Measurements from ENCODE around the gene CHAF1A.

Gene CHAF1A

DNA sequence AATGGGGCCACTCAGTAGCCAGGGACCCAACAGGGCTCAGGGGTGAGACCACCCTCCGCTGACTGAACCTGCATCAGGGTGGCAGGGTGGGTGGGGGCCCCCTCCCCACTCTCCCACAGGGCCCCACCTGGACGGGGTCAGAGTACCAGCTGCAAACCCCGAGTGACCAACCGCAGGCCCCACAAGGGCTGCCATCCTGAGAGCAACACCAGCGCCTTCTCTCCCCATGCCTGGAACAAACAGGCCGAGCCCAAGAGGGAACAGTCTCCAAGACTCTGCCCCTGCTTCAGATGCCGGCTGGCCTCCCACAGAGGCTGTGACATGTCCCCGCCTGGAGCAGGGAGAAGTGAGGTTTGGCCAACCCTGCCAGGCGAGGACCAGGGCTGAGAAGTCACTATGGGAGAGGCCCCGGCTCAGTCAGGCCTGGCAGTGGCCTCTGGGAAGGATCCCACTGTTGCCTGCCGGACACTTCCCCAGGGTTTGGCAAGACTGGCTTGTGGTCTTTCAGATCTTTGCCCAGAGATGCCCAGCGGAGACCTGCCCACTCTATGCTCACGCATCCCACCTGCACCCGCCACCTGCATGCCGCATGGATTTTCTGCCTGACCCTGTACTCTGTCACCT, 31.9 kb upstream of the CHAF1A start:
- DNase-seq, result no peak
- CTCF ChIA-PET, result interaction anchor here (0.8 to 1.6 kb wide), 5 partner anchors 20 to 67 kb away, joined by 3 to 6 read pairs (median 3); partner anchors contain the start of gene SH3GL1
- Mint-ChIP-seq H3K4me3 (peak overlapping the region; percentile 70), H3K27me3 (no peaks in the 10 kb centered on the region), H3K36me3 (peaks cover 21% of the 10 kb centered on the region), H3K4me1 (peaks cover 73% of the 10 kb centered on the region), H3K9me3 (no peaks in the 10 kb centered on the region), H3K27ac (peak overlapping the region; percentile 97)

DNA sequence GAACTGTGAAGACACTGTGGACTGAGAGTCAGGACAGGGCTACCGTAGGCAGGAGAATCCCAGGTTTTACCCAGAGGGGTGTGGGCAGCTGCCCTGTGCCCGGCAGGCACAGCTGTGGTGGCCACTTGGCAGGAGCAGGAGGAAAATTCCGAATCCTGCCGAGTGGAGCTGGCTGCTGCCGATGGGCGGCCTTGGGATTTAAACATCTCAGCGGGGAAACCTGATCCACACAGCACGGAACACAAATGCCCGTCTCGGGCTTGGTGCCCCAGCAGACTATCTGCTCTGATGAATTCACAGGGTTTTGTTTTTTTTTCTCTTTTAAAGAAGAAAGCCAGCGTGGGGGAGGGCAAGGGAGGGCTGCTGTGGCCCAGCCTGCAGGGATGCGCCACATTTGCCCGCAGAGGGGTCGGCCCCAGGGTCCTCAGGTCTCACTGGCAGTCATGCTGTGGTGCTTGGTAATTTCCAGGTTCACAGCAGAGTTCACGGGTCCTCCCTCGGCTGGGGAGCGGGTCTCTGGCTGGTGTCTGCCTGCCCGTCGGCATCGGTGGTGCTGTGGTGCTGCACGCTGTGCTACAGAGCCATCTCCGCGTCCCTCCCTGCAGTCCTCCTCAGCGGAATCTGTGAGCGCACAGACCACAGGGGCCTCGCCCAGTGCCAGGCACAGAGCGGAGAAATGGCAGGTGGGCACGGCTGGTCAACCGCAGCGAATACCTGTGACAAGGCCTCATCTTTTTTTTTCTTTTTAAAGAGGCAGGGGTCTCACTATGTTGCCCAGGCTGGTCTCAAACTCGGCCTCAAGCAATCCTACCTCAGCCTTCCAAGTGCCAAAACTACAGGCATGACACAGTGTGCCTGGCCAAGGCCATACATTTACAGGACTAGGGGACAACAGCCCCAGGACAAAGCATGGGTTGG, 30.9 kb upstream of the CHAF1A start:
- Mint-ChIP-seq H3K9me3 (no peaks in the 10 kb centered on the region), H3K36me3 (peaks cover 29% of the 10 kb centered on the region), H3K4me1 (peaks cover 81% of the 10 kb centered on the region), H3K27ac (peak overlapping the region; percentile 97), H3K27me3 (no peaks in the 10 kb centered on the region), H3K4me3 (peak overlapping the region; percentile 70)
- CTCF ChIA-PET, result interaction anchor here (0.9 to 1.0 kb wide), 2 partner anchors 29 to 68 kb away, joined by 3 read pairs; partner anchors contain the start of gene SH3GL1
- no peak for DNase-seq

DNA sequence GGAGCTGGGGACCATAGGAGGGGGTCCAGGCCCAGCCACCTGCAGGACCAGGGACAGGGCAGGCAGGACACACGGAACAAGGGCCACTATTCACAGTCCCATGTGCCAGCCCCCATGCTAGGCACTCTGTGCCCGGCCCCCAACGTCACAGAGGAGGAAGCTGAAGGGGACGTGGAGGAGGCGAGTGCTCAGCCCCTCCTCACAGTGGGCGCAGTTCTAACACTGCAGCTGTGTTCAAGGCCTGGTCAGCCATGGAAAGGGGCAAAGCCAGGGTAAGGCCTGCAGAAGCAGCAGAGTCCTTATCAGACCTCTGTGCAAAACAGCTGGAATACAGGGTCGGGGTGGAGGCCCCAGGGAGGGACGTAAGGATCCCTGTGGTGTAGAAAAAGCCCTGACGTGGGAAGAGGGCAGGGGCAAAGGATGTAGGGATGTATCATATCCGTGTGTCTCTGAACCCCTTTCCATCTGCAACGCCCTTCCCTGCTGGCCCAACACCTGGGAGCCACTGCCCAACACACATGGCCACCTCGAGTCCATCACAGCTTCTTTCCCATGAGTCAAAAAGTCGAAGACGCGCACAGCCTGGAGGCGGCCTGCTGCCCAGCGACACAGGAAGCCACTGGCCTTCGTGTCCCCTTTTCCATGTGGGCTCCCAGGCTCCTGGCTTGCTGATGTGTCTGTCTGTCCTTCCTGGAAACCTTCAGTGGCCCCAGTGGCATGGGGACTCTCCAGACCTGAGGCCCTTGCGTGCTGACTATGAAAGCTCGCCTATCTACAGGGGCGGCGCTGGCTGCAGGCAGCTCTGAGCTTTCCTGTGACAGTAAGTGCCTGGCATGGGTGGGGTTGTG, 30.1 kb upstream of the CHAF1A start:
- peak overlapping the region; percentile 72 for H3K27ac Mint-ChIP-seq
- H3K9me3 Mint-ChIP-seq, result no peaks in the 10 kb centered on the region
- peak; percentile 18 for DNase-seq
- H3K27me3 Mint-ChIP-seq, result no peaks in the 10 kb centered on the region
- peaks cover 33% of the 10 kb centered on the region for H3K36me3 Mint-ChIP-seq
- peaks cover 83% of the 10 kb centered on the region for H3K4me1 Mint-ChIP-seq
- H3K4me3 Mint-ChIP-seq, result no peak overlapping the region
- CTCF ChIA-PET, result interaction anchor here (0.9 kb wide), 1 partner anchor 28 kb away, joined by 3 read pairs; the partner anchor contains the start of gene SH3GL1

DNA sequence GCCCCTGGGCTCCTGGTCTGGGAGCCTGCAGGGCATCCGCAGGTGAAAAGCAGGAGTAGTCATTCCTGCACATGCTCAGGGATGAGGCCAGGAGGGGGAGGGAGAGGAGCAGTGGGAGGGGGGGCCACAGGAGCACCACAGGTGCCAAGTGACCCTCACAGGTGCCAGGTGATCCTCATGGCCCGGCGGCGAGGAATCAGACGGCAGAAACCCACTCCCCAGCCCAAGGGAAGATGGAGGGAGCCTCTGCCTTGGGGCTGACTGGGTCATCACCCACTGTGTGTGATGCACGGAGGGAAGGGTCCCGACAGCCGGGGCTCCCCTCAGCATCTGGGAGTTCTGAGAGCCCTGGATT, 29.4 kb upstream of the CHAF1A start:
- H3K27me3 Mint-ChIP-seq, result no peaks in the 10 kb centered on the region
- no peak overlapping the region for H3K4me3 Mint-ChIP-seq
- CTCF ChIA-PET, result no interaction called here
- H3K9me3 Mint-ChIP-seq, result no peaks in the 10 kb centered on the region
- H3K27ac Mint-ChIP-seq, result peak overlapping the region; percentile 7
- no peak for DNase-seq
- peaks cover 36% of the 10 kb centered on the region for H3K36me3 Mint-ChIP-seq
- peaks cover 83% of the 10 kb centered on the region for H3K4me1 Mint-ChIP-seq

DNA sequence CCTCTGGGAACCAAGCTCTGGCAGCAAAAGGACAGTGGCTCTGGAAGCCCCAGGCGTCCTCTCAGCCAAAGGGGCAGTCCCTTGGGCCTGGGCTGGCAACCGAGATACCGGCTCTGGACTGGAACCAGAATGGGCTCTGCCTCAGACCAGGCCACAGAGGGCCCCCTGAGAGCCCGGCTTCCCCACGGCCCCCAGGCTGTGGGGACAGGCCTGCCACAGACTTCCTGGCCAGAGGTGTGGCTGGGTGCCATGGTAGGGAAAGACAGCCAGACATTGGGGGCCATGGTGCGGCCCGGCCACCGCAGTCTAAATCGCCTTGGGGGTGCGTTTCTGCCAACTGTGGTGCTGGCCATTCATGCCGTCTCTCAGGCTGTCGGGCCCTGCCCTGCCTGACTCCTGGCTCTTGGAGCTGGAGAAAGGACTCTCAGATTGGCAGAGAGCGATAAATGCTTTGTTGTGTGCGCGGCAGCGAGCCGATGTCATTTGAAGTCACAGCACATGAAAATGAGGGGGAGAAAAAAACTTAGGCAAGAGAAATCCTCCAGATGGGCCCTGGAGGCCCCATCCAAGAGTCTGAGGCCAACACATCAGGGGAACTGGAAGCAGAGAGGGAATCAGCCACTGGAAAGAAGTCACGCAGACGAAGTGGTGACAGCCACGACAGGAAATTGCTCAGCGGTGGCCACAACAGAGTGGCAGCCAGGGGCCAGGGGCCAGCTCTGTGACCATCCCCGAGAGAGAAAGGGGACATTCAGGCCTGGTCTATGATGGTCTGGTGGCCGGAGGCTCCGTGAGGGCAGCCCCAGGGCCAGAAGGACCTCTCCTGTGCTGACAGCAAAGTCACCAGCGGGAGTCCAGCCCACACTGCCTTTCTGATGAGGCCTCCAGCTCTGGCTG, 28.6 kb upstream of the CHAF1A start:
- peaks cover 81% of the 10 kb centered on the region for H3K4me1 Mint-ChIP-seq
- CTCF ChIA-PET, result no interaction called here
- no peak overlapping the region for H3K4me3 Mint-ChIP-seq

DNA sequence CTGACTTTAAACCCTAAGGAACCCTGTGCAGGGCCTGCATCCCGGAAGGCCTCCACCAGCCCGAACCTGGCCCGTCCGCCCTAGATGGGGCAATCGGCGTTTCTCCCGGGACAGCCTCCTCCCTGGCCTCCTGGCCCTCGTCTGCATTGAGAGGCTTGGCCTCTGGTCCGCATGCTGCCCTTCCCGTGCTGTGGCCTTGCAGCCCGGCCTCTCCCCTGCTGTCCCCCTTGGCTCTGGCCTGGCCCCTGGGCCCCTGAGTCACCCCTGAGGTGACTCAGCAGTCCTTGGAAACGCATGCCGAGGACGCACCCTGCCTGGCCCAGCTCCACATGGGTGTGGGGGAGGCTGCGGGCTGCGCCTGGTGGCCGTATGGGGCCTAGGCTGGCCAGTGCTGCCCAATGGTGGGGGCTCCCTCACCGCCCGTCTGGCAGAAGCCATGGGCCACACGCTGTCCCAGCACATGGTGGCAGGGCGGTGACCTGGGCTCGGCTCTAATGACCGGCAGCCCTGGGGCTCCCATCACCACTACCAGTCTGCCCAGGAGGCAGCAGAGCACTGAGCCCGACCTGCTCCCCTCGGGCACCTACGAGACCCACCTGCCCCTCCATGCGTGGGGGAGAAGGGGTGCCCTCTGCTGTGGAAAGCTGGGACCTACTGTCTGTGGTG, 27.8 kb upstream of the CHAF1A start:
- no peaks in the 10 kb centered on the region for H3K27me3 Mint-ChIP-seq
- H3K9me3 Mint-ChIP-seq, result no peaks in the 10 kb centered on the region
- no peak for DNase-seq
- no peak overlapping the region for H3K4me3 Mint-ChIP-seq
- CTCF ChIA-PET, result no interaction called here
- no peak overlapping the region for H3K27ac Mint-ChIP-seq
- H3K4me1 Mint-ChIP-seq, result peaks cover 83% of the 10 kb centered on the region
- peaks cover 40% of the 10 kb centered on the region for H3K36me3 Mint-ChIP-seq

More for the DNA sequence above, 28.6 kb upstream of the CHAF1A start:
- Mint-ChIP-seq H3K27me3 (no peaks in the 10 kb centered on the region), H3K9me3 (no peaks in the 10 kb centered on the region), H3K36me3 (peaks cover 34% of the 10 kb centered on the region), H3K27ac (peak overlapping the region; percentile 9)
- DNase-seq, result no peak

DNA sequence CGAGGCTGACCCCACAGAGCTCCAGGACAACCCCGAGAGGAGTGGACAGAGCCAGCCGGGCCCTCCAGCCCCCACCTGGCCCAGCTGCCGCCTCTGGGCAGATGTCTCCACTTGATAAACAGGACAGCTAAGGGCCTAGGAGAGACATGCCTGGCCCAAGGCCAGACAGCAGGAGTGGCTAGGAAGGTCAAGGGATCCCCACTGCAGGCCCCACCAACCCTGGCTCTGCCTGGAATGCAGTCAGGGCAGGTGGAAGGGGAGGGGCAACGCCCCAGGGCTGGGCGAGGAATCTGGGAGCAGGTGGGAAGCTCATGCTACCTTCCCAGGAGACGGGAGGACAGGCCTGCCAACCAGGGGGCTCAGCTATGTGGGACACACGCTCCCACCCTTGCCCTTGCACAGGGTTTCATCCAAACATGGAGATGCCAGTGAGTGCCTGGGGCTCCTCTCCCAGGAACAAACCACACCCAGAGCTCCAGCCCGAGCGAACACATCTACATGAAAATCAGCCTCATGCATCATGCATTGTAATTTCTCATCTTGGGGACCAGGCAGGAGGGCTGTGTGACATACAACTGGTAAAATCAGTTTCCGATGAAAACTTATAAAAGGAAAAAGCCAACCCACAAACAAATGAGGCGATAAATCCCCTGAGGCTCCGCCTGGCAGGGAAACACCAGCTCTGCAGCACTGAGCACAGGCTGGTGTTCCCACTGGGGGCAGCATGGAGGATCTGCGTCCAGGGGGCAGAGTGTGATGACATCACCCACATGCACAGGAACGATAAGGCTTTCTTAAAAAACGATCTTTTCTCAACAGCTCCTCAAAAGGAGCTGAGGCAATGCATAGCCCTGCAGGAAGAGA, 27.0 kb upstream of the CHAF1A start:
- no peaks in the 10 kb centered on the region for H3K27me3 Mint-ChIP-seq
- CTCF ChIA-PET, result no interaction called here
- no peak overlapping the region for H3K4me3 Mint-ChIP-seq
- DNase-seq, result no peak
- H3K27ac Mint-ChIP-seq, result peak overlapping the region; percentile 37
- no peaks in the 10 kb centered on the region for H3K9me3 Mint-ChIP-seq
- peaks cover 45% of the 10 kb centered on the region for H3K36me3 Mint-ChIP-seq
- peaks cover 83% of the 10 kb centered on the region for H3K4me1 Mint-ChIP-seq

DNA sequence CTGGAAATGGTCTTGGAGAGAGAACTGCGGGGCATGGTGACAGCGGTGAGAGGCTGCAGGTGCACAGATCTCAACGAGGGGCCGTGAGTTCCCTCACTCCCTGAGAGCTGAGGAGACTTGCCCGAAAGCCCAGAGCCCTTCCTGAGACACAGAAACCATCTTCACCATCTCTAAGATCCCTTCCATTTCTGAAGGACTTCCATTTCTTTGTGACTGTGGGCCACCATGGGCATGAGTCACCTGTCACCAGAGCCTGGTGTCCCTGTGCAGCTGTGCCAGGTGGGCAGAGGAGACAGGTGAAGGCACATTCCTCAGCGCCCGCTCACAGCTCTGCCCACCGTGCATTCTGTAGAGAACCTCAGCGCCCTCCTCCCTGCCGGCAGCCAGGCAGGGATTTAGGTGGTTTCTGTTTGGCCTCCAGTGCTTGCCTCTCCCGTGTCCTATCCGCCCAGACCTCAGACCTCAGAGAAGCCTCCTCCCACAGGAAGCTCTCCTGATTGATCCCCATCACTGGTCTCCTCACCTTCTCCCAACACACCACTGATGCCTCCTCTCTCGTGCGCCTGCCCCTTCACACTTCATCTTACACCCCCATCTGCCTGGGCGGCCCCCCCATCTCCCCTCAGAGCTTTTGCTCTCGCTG, 26.3 kb upstream of the CHAF1A start:
- CTCF ChIA-PET, result no interaction called here
- DNase-seq, result no peak
- Mint-ChIP-seq H3K9me3 (no peaks in the 10 kb centered on the region), H3K4me1 (peaks cover 83% of the 10 kb centered on the region), H3K4me3 (peak overlapping the region; percentile 31), H3K27me3 (no peaks in the 10 kb centered on the region), H3K27ac (peak overlapping the region; percentile 67), H3K36me3 (peaks cover 41% of the 10 kb centered on the region)

DNA sequence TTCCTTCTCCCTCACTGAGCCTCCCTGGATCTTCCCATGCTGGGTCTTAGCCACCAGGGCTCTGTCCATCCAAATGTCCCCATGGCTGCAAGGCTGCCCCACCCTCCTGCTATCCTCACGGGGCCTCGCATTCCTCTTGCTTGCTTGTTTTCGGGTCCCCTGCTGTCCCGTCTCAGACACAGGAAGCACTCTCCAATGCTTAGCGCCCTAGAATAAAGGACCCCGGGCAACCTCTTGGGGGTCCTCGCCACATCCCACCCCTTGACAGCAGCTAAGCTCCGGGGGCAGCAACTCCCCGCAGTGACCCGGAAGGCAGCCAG, 25.8 kb upstream of the CHAF1A start:
- H3K4me1 Mint-ChIP-seq, result peaks cover 81% of the 10 kb centered on the region
- no peak for DNase-seq
- no peaks in the 10 kb centered on the region for H3K27me3 Mint-ChIP-seq
- no peaks in the 10 kb centered on the region for H3K9me3 Mint-ChIP-seq
- peaks cover 40% of the 10 kb centered on the region for H3K36me3 Mint-ChIP-seq
- CTCF ChIA-PET, result no interaction called here
- H3K27ac Mint-ChIP-seq, result peak overlapping the region; percentile 49
- H3K4me3 Mint-ChIP-seq, result peak overlapping the region; percentile 31

DNA sequence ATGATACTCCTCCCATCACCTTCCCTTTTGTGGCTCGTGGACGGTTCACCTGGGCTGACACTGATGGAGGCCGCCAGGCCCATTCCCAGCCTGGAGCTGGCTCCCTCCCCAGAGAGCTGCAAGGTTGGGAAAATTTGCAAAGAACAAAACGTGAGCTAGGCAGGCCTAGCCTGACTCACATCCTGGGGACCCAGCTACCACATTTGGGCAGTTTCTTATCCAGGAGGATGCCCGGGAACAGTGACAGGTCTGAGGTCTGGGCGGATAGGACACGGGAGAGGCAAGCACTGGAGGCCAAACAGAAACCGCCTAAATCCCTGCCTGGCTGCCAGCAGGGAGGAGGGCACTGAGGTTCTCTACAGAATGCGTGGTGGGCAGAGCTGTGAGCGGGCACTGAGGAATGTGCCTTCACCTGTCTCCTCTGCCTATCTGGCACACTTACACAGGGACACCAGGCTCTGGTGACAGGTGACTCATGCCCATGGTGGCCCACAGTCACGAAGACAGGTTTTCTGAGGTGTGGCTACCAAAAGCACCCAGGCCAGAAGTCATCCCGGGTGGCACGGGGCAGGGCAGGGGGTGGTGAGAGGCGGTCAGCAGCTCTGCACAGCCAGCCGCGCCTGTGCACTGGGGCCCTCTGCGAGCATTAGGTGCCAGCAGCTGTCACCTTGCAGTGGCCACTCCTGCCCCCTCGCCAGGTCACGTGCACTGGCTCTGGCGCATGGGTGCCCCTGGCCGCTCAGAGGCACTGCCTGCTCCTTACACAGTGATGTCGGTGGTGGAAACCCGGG, 25.3 kb upstream of the CHAF1A start:
- CTCF ChIA-PET, result no interaction called here
- Mint-ChIP-seq H3K36me3 (peaks cover 40% of the 10 kb centered on the region), H3K27ac (peak overlapping the region; percentile 49), H3K4me1 (peaks cover 80% of the 10 kb centered on the region), H3K9me3 (no peaks in the 10 kb centered on the region), H3K4me3 (peak overlapping the region; percentile 31), H3K27me3 (no peaks in the 10 kb centered on the region)
- DNase-seq, result no peak

DNA sequence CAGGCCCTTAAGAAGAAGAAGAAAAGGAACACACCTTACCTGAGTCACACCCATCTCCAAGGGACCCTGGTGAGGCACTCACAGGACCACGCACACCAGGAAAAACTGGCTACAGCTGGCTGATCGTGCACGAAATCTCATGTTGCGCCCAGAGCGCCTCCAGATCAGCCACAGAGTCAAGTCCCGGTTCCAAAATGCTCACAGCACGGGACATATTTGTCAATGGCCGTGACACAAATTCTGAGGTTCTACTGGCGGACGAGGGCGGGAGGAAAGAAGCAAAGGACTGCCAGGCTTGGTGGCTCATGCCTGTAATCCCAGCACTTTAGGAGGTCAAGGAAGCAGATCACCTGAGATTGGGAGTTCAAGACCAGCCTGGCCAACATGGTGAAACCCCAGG, 23.6 kb upstream of the CHAF1A start:
- CTCF ChIA-PET, result no interaction called here
- Mint-ChIP-seq H3K4me3 (peak overlapping the region; percentile 78), H3K27ac (peak overlapping the region; percentile 94), H3K27me3 (no peaks in the 10 kb centered on the region), H3K9me3 (no peaks in the 10 kb centered on the region), H3K36me3 (peaks cover 42% of the 10 kb centered on the region), H3K4me1 (peaks cover 80% of the 10 kb centered on the region)
- peak; percentile 14 for DNase-seq
